LoVo (cell line): ENCODE data around the gene NELFE.
"Not testable (repeated sequence)": the region's sequence is repeated elsewhere in the genome, so short reads cannot be mapped to it uniquely, and the experiment has no call there.

Experiments used
- DNase-seq: peaks from one replicate; pipeline ENCODE4 v3.0.0-alpha.2; 2016; ENCODE audit warnings: low spot score

Gene NELFE

DNA sequence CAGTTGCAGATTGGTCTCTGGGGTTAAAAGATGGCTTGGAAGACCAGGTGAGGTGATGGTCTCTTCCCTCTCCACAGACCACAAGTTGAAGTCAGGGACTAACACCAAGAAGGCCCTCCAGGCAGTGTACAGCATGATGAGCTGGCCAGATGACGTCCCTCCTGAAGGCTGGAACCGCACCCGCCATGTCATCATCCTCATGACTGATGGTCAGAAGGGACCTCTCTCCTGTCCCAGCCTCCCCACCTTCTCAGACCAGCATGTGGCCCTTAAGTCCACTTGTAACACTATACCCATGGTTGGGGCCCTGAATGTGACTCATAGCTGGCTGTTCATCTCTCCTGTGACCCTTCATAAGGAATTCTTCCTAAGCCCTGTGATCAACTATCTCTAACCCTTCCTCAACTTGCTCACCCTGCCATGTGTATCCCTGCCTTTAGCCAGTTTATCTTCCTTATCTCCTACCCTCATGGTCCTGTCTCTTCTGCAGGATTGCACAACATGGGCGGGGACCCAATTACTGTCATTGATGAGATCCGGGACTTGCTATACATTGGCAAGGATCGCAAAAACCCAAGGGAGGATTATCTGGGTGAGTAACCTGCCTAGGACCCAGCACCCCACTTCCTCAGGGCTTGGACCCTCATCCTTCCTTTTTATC is 9.9 kb downstream of the NELFE start:
- DNase-seq = no peak

DNA sequence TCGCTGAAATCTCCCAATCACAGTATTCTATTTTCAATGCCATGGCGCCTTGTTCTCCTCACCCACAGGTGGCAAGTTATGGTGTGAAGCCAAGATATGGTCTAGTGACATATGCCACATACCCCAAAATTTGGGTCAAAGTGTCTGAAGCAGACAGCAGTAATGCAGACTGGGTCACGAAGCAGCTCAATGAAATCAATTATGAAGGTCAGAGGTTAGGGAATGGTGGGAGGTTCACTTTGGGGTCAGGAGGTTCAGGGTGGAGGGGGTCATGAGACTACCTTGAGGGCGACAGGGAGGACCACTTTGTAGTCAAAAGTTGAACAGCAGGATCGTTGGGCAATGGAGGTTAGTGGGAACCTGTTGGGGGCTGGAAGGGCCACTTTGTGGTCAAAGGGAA is 10.5 kb downstream of the NELFE start:
- DNase-seq = no peak

DNA sequence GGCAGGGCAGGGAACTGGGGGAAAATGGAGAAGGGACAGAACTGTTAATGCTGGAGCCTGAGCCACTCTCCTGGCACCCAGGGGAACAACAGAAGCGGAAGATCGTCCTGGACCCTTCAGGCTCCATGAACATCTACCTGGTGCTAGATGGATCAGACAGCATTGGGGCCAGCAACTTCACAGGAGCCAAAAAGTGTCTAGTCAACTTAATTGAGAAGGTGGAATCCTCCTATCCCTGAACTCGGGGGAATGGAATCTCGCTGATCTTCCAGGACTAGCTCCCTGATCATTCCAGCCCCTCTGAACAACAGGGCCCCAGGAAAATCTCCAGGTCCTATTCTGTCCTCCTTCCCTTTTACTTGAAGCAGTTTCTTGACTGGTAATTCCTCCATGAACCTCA is 10.9 kb downstream of the NELFE start:
- no peak for DNase-seq

DNA sequence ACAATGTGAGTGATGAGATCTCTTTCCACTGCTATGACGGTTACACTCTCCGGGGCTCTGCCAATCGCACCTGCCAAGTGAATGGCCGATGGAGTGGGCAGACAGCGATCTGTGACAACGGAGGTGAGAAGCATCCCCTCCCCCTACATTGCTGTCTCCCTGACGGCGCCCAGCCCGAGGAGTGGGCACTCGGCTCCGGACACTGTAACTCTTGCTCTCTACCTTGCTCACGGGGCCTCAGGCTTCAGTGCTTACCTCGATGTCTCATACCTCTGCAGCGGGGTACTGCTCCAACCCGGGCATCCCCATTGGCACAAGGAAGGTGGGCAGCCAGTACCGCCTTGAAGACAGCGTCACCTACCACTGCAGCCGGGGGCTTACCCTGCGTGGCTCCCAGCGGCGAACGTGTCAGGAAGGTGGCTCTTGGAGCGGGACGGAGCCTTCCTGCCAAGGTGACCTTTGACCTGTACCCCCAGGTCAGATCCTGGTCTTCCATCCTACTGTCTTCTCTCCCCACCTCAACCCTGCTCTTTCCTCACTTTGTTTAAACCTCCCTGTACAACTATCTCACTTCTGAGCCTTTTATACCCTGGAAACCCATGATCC is 11.6 kb downstream of the NELFE start:
- no peak for DNase-seq

DNA sequence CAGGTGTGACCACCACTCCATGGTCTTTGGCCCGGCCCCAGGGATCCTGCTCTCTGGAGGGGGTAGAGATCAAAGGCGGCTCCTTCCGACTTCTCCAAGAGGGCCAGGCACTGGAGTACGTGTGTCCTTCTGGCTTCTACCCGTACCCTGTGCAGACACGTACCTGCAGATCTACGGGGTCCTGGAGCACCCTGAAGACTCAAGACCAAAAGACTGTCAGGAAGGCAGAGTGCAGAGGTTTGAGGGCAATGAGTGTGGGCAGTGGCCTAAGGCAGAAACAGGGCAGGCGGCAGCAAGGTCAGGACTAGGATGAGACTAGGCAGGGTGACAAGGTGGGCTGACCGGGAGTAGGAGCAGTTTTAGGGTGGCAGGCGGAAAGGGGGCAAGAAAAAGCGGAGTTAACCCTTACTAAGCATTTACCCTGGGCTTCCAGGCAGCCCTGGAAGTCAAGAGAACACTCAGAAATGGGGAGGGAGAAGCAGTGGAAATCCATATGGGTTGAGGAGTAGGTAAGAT is 12.3 kb downstream of the NELFE start:
- DNase-seq = no peak

DNA sequence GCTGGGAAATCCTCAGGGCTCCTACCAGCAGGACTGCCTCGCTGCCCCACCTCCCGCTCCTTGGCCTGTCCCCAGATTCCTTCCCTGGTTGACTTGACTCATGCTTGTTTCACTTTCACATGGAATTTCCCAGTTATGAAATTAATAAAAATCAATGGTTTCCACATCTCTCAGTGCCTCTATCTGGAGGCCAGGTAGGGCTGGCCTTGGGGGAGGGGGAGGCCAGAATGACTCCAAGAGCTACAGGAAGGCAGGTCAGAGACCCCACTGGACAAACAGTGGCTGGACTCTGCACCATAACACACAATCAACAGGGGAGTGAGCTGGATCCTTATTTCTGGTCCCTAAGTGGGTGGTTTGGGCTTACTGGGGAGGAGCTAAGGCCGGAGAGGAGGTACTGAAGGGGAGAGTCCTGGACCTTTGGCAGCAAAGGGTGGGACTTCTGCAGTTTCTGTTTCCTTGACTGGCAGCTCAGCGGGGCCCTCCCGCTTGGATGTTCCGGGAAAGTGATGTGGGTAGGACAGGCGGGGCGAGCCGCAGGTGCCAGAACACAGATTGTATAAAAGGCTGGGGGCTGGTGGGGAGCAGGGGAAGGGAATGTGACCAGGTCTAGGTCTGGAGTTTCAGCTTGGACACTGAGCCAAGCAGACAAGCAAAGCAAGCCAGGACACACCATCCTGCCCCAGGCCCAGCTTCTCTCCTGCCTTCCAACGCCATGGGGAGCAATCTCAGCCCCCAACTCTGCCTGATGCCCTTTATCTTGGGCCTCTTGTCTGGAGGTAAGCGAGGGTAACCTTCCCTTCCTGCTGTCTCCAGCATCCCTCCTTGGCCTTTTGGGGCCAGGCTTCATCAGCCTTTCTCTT is 13.0 kb downstream of the NELFE start, which contains the start of gene CFB:
CFB (plus strand) TSS at position 589 of the 863 bp plus-strand sequence; CDS start at position 716, 127 bp downstream.
- DNase-seq = peak; percentile 58

DNA sequence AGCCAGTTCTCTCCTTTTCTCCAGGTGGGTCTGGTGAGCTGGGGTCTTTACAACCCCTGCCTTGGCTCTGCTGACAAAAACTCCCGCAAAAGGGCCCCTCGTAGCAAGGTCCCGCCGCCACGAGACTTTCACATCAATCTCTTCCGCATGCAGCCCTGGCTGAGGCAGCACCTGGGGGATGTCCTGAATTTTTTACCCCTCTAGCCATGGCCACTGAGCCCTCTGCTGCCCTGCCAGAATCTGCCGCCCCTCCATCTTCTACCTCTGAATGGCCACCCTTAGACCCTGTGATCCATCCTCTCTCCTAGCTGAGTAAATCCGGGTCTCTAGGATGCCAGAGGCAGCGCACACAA is 13.6 kb downstream of the NELFE start:
- no peak for DNase-seq

DNA sequence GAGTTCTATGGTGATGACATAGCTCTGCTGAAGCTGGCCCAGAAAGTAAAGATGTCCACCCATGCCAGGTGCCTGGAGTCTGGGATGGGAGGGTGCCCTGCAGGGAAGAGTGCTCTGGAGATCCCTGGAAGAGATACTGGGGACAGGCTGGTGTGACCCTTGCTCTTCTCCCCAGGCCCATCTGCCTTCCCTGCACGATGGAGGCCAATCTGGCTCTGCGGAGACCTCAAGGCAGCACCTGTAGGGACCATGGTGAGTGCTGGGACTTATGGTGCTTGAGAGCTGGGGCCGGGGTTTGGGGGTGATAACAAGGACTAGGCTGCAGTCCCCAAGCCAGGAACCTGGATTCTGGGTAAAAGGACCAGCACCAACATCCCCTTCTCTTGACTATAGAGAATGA is 15.0 kb downstream of the NELFE start:
- DNase-seq = no peak

DNA sequence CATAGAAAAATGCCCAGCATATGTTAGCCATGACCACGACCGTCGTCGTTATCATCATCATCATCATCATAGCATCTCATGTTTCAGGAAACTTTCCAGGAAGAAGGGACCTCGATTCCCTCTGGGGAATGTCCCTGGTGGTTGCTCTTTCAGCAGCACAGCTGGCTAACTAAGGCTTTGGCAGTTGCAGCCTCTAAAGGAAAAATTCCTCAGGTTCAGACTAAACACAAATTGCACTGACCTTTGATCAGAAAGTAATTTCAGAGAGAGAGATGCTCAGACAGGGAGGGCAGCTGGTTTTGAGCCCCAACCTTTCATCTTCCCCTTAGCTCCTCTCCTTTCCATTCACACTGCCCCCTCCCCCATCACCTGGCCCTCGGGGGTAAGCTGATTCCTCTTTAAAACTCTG is 18.5 kb downstream of the NELFE start:
- DNase-seq = no peak

DNA sequence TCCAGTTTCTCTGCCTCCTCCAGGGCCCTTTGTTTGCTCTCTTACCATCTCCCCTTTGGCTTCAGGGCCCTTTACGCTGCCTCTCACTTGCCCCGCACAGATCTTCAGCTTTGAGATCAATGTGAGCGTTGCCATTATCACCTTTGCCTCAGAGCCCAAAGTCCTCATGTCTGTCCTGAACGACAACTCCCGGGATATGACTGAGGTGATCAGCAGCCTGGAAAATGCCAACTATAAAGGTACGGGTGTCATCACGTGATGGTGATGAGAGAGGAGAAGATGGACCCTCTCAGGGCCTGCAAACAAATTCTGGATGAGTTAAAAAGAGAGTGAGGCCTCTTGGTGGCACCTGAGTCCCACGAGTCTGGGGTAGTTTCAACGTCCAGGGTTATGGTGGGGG is 22.9 kb downstream of the NELFE start:
- no peak for DNase-seq

DNA sequence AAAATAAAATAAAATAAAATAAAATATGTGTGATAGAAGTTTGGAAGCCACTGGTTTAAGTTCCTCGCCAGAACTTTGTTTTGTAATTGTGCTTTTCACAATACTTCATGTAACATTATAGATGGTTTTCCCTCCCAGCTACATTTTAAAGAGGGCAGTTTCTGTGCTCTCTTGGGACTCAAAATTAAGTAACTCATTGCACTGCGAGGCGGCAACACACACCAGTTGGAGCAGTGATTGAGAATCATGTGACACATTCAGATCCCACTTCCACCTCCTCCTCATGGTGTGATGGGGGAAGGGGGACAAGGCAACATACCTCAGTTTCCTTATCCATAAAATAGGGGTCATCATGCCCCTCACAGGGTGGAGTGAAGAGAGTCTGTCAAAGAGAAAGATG is 23.8 kb downstream of the NELFE start:
- DNase-seq = no peak

DNA sequence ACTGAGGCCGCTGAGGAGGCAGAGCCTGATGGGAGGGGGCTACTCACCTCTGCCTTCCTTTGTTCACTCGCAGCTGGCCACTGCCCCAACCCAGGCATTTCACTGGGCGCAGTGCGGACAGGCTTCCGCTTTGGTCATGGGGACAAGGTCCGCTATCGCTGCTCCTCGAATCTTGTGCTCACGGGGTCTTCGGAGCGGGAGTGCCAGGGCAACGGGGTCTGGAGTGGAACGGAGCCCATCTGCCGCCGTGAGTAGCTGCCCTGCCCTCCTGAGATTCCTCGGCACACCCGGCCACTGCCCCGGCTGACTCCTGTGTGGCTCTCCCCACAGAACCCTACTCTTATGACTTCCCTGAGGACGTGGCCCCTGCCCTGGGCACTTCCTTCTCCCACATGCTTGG is 25.2 kb downstream of the NELFE start:
- no peak for DNase-seq

DNA sequence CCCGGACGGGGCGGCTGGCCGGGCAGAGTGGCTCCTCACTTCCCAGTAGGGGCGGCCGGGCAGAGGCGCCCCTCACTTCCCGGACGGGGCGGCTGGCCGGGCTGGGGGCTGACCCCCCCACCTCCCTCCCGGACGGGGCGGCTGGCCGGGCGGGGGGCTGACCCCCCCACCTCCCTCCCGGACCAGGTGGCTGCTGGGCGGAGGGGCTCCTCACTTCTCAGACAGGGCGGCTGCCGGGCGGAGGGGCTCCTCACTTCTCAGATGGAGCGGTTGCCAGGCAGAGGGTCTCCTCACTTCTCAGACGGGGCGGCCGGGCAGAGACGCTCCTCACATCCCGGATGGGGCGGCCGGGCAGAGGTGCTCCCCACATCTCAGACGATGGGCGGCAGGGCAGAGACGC is 26.6 kb downstream of the NELFE start:
- DNase-seq = not testable (repeated sequence)

DNA sequence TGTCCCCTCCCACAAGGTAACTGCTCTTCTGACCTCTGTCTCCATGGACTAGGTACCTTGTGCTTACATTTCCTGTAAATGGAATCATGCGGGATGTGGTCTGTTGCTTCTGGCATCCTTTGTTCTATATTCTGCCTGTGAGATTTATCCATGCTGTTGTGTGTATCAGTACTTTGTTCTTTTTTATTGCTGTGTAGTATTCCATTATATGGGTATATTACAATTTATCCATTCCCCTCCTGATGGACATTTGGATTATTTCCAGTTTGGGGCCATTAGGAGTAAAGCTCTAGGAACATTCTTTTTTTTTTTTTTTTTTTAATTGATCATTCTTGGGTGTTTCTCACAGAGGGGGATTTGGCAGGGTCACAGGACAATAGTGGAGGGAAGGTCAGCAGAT is 27.8 kb downstream of the NELFE start:
- no peak for DNase-seq

DNA sequence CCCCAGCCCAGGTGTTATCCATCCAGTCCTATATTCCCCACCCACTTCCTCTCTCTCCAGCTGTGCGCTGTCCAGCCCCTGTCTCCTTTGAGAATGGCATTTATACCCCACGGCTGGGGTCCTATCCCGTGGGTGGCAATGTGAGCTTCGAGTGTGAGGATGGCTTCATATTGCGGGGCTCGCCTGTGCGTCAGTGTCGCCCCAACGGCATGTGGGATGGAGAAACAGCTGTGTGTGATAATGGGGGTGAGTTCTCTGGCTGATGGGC is 30.2 kb downstream of the NELFE start:
- no peak for DNase-seq

DNA sequence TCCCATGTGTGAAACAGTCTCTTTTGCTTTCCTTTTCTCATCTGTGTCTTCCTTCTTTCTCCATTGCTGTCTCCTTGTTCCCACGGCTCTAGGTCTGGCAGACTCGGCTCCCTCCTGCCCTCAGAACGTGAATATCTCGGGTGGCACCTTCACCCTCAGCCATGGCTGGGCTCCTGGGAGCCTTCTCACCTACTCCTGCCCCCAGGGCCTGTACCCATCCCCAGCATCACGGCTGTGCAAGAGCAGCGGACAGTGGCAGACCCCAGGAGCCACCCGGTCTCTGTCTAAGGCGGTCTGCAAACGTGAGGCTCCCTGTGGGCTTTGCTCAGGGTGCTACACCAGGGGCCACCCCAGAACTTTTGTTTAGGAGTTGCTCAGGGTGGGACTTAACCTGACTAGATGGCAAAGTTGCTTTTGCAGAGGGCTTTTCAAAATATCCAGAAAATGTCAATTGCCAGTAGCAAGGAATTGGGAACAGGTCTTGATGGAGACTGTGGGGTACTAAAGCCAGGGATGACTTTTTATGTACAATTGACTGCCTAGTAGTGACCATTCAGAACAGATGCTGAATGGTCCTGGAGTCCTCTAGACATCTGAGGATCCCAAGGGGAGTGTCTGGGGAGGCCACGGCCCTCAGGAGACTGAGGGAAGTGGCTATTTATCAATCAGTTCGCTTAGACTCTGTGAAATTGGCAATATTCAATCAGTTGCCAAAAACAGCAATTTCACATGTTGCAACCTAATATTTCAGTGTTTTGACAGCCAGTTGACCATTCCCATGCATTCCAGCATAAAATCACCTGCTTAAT is 30.7 kb downstream of the NELFE start:
- no peak for DNase-seq

DNA sequence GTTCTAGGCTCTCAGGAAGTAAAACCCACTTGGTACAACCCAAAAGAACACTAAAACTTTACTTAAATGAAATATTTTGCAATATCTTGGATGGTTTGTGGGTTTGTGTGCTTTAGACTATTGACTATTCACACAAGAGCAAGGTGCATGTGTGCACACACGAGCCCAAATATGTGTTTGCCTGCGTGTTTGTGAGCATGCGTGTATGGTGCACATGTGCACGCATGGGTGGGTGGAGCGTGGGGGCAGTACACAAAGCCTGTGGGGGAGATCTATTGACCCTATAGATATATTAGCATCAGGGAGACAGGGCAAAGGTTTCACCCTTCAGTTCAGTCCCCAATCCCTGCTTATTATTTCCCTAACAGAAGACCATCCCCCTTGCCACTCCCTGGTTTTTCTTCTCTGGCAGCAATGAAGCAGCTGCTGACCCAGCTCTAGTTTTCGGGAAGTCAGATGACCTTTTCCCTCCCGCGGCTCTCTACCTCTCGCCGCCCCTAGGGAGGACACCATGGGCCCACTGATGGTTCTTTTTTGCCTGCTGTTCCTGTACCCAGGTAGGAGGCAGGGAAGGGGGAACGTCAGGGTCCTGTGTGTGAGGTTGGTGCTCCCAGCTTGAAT is 31.4 kb downstream of the NELFE start, which contains the start of gene C2:
C2 (plus strand) TSS at position 476 of the 621 bp plus-strand sequence; CDS start at position 512, 36 bp downstream.
- no peak for DNase-seq

DNA sequence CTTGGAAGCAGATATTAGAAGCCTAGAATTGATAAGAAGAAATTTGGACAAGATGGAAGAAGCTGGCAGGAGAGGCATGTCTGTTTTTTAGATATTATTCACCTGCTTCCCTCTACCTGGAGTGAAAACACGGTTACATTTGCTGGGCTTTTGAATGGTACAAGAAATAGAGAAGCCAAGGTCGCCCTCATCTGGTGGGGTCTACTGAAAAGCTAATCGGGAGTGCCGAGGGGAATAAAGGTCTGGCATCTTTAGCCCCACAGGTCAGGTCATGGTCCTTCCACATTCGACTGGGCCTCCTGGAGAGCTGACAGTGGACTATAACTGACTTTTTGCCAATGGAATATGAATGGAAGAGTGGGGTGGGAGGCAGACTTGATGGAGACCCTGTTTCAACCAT is 35.8 kb downstream of the NELFE start:
- no peak for DNase-seq

DNA sequence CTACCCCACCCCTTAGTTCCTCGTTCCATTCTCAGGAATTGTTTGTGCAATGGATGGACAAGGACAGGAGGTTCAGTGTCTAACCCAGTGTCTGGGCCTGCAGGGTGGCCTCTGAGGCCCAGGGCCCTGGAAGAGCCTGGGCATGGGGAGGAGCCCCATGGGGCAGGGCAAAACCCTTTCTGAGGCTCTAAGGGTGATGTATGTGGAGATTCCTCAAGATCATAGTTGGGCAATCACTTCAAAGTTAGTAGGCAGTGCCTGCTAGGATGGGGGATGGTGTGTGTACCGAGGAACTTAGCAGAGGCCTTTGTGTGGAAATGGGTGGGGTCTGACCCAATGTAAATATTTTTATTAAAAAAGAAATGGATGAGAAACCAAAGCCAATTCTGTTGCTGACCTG is 38.0 kb downstream of the NELFE start:
- no peak for DNase-seq

DNA sequence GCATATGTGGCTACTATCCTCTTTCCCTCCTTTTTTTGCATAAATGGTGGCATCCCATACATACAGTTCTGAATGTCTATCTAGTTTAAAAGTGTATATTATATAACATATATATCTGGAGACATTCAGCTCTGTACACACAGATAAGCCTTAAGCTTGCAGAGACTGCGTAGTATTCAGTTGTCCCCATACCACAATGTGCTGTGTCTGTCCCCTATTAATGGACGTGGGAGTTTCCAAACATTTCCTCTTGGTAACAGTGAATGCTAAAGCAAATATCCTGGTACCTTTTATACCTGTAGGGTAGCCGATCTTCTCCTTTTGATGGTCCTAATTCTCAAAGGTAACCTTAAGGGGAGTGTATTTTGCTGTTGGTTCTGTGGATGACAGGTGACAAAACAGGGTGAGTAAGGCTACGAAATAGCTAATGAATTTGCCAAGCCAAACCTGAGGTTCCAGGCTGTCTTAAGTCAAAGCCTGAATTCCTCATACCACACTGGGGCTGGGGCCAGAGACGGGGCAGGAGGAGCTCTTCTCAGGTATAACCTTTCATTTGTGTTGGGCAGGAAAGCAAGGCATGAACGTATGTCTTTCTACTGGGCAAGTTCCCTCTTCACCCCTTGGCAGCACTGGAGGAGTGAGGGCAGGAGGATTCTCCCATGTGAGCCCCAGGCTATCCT is 39.0 kb downstream of the NELFE start:
- no peak for DNase-seq

DNA sequence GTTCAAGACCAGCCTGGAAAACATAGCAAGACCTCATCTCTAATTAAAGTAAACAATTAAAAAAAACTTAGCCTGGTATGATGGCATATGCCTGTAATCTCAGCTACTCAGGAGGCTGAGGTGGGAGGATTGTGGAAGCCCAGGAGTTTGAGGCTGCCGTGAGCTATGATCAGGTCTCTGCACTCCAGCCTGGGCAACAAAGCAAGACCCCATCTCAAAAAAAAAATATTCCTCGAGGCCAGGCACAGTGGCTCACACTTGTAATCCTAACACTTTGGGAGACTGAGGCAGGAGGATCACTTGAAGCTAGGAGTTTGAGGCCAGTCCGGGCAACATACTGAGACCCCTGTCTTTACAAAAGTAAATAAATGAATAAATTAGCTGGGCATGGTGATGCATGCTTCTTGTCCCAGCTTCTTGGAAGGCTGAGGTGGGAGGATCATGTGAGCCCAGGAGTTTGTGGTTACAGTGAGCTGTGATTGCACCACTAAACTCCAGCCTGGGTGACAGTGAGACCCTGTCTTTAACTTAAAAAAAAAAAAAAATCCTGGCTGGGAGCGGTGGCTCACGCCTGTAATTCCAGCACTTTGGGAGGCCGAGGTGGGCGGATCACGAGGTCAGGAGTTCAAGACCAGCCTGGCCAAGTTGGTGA is 40.6 kb downstream of the NELFE start:
- no peak for DNase-seq
